ENCODE measurements around the gene DACH1.

DNA sequence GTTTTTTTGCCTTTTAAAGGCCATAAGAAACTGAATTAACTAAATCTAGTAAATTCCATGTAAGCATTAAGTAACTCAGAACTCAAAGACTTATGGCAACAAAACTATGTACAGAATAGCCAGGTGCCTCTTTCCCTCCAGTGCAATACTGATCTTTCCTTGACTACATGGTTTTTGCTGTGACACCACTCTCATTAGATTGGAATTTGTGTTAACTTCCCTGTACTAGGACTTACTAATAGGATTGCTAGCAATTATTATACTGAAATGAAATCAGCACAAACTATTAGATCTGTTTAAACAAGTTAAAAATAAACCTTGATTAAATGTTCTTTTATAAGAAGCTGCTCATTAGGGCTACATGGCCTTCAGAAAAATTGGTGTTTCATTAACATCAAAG lies 96.3 kb downstream of the DACH1 start:
- TF ChIP-seq, protein P1, sequence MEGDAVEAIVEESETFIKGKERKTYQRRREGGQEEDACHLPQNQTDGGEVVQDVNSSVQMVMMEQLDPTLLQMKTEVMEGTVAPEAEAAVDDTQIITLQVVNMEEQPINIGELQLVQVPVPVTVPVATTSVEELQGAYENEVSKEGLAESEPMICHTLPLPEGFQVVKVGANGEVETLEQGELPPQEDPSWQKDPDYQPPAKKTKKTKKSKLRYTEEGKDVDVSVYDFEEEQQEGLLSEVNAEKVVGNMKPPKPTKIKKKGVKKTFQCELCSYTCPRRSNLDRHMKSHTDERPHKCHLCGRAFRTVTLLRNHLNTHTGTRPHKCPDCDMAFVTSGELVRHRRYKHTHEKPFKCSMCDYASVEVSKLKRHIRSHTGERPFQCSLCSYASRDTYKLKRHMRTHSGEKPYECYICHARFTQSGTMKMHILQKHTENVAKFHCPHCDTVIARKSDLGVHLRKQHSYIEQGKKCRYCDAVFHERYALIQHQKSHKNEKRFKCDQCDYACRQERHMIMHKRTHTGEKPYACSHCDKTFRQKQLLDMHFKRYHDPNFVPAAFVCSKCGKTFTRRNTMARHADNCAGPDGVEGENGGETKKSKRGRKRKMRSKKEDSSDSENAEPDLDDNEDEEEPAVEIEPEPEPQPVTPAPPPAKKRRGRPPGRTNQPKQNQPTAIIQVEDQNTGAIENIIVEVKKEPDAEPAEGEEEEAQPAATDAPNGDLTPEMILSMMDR (IDR thresholded peaks at IDR 0.05), result no peak
- no peak for TF ChIP-seq POLR2A (IDR thresholded peaks at IDR 0.05)
